Activated CD4-positive, alpha-beta T cell treated with anti-CD3 and anti-CD28 coated beads, Interleukin-2, amount 10 ng/mL, durations not matched to agents 7 days and 5 days (primary cell): ENCODE results near the gene SLC25A10. TPM values are rescaled to one million over a fixed set of nuclear protein-coding genes. Genes with fewer than 3 reads are reported as not detected.

Source experiments
- CTCF ChIA-PET: fragments of 350-600 bp; sonication (Branson Sonifier 250); formaldehyde crosslinking; loops from one replicate; lab custom pipeline; 2021; ENCODE audit warnings: antibody characterized with exemption; lab: Charles Lee
- POLR2A ChIA-PET: fragments of 350-600 bp; sonication (Branson Sonifier 250); formaldehyde crosslinking; loops from one replicate; lab custom pipeline; 2021; ENCODE audit warnings: antibody characterized with exemption; lab: Charles Lee
- DNase-seq: peaks from one replicate; pipeline ENCODE4 v3.0.0-alpha.2; 2020
- H3K27ac Mint-ChIP-seq: one replicate; pipeline ENCODE4 v1.8.0; 2021; ENCODE audit warnings: mild to moderate bottlenecking, moderate library complexity, mixed read lengths
- H3K27me3 Mint-ChIP-seq: one replicate; pipeline ENCODE4 v1.8.0; 2021; ENCODE audit warnings: mixed read lengths
- H3K36me3 Mint-ChIP-seq: one replicate; pipeline ENCODE4 v1.8.0; 2021; ENCODE audit warnings: low read depth, mixed read lengths
- H3K4me1 Mint-ChIP-seq: one replicate; pipeline ENCODE4 v1.8.0; 2021; ENCODE audit warnings: mixed read lengths
- H3K4me3 Mint-ChIP-seq: one replicate; pipeline ENCODE4 v1.8.0; 2021; ENCODE audit warnings: mild to moderate bottlenecking, moderate library complexity, mixed read lengths
- H3K9me3 Mint-ChIP-seq: one replicate; pipeline ENCODE4 v1.8.0; 2021; ENCODE audit warnings: mixed read lengths
- total RNA-seq, 2 experiments: library from RNA; stranded (reverse); gene quantifications; one replicate each; pipeline ENCODE4 v1.2.3, GENCODE V29; 2021

SLC25A10 gene
- total RNA-seq, 2 experiments from 2014 or later: 29.2 to 32.4 TPM

DNA sequence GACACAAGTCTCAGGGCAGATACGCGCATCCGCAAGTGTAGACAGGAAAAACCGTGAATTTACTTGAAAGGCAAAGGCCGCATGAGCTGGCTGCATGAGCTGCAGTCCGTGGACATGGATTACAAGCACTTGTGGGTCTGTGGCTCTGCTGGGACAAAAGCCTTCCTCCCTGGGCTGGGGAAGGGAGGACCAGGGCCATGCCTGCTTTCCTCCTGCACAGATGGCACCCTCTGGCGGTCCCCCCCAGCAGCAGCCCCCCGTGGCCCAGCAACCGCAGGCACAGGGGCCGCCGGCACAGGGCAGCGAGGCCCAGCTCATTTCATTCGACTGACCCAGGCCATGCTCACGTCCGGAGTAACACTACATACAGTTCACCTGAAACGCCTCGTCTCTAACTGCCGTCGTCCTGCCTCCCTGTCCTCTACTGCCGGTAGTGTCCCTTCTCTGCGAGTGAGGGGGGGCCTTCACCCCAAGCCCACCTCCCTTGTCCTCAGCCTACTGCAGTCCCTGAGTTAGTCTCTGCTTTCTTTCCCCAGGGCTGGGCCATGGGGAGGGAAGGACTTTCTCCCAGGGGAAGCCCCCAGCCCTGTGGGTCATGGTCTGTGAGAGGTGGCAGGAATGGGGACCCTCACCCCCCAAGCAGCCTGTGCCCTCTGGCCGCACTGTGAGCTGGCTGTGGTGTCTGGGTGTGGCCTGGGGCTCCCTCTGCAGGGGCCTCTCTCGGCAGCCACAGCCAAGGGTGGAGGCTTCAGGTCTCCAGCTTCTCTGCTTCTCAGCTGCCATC, 10.6 kb upstream of the SLC25A10 start:
- H3K9me3 Mint-ChIP-seq: no peaks in the 10 kb centered on the region
- H3K36me3 Mint-ChIP-seq: peaks cover 54% of the 10 kb centered on the region
- CTCF ChIA-PET: interaction anchor here (0.8 to 2.2 kb wide), 4 partner anchors 11 to 208 kb away, joined by 3 to 17 read pairs (median 3); partner anchors contain the start of genes ARL16, CCDC137, HGS and OXLD1
- H3K4me3 Mint-ChIP-seq: peak overlapping the region; percentile 95
- peaks cover 39% of the 10 kb centered on the region for H3K4me1 Mint-ChIP-seq
- POLR2A ChIA-PET: interaction anchor here (0.8 kb wide), 1 partner anchor 10 kb away, joined by 3 read pairs; no protein-coding TSS in a partner anchor
- H3K27ac Mint-ChIP-seq: peak overlapping the region; percentile 95
- H3K27me3 Mint-ChIP-seq: no peaks in the 10 kb centered on the region
- DNase-seq: peak; percentile 32

DNA sequence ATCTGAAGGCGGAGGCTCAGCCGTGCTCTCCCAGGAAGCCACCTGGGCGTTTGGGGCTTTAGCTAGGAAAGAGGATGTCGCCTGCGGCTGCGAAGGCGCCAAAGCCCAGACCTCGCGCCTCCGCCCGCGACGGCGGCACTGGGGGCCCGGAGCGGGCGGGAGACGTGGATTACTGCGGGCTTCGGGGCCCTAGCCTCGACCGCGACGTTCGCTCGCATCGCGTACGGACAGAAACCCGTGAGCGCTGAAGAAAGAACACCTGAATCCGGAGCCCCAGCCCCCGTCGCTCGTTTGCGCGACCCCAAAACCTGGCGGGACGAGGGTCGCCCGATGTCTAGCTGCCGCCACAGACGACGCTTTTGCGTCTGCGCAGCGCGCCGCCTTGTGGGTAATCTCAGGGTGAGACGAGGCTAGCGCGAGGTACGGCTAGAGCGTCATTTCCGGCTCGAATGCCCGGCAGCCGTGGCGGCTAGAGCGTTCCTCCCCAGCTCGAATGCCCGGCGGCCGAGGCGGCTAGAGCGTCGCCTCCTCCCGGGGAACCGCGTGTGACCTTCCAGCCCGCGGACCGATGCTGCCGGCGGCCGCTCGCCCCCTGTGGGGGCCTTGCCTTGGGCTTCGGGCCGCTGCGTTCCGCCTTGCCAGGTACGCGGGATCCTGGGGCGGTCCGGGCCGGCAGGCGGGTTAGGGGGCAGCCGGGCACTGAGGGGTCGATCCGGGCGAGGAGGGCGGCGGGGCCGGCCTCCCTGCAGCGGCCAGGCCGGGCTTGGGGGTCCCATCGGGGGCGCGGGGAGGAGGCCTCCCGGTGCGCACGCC, 8.9 kb upstream of the SLC25A10 start, which contains the start of gene MRPL12:
Gene MRPL12, plus strand, starts transcription at position 434 of the 813 bp plus-strand sequence. Its CDS starts 135 bp downstream, at position 569.
- DNase-seq: peak; percentile 92
- CTCF ChIA-PET: interaction anchor here (2.2 kb wide), 1 partner anchor 19 kb away, joined by 17 read pairs; the partner anchor contains the start of genes ARL16 and HGS
- H3K9me3 Mint-ChIP-seq: no peaks in the 10 kb centered on the region
- H3K4me3 Mint-ChIP-seq: peak within 1 kb of the TSS; percentile 95
- no peaks in the 10 kb centered on the region for H3K27me3 Mint-ChIP-seq
- H3K4me1 Mint-ChIP-seq: peaks cover 33% of the 10 kb centered on the region
- H3K36me3 Mint-ChIP-seq: peaks cover 47% of the 10 kb centered on the region
- H3K27ac Mint-ChIP-seq: peak within 1 kb of the TSS; percentile 95
- POLR2A ChIA-PET: interaction anchor here (1.4 to 1.8 kb wide), 2 partner anchors 10 to 19 kb away, joined by 3 to 11 read pairs; partner anchors contain the start of genes ARL16 and HGS

- Mint-ChIP-seq H3K36me3 (peaks cover 45% of the 10 kb centered on the region), H3K9me3 (no peaks in the 10 kb centered on the region), H3K4me3 (peak overlapping the region; percentile 79), H3K27ac (peak overlapping the region; percentile 86), H3K27me3 (no peaks in the 10 kb centered on the region), H3K4me1 (peaks cover 31% of the 10 kb centered on the region)
- ChIA-PET POLR2A (interaction anchor here (0.6 to 1.8 kb wide), 3 partner anchors 11 to 103 kb away, joined by 3 to 11 read pairs (median 4); partner anchors contain the start of genes ARL16 and HGS), CTCF (interaction anchor here (2.2 kb wide), 1 partner anchor 19 kb away, joined by 17 read pairs; the partner anchor contains the start of genes ARL16 and HGS)
- peak; percentile 37 for DNase-seq
Measured at GRCh38 chr17:81703747-81704654, 8.1 kb upstream of the SLC25A10 start.

- POLR2A ChIA-PET: no interaction called here
Measured at GRCh38 chr17:81705518-81706231, 6.4 kb upstream of the SLC25A10 start.

DNA sequence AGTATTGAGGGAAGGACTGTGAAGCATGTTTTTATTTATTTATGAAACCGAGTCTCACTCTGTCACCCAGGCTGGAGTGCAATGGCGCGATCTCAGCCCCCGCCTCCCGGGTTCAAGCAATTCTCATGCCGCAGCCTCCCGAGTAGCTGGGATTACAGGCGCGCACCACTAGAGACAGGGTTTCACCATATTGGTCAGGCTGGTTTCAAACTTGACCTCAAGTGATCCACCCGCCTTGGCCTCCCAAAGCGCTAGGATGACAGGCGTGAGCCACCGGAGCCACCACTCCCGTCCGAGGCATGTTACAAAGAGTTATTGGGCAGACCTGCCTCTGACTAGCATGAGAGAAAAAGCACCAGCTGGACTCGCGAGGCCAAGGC, 5.9 kb upstream of the SLC25A10 start:
- DNase-seq: no peak
- CTCF ChIA-PET: interaction anchor here (0.8 kb wide), 1 partner anchor 16 kb away, joined by 5 read pairs; no protein-coding TSS in a partner anchor
- Mint-ChIP-seq H3K9me3 (no peaks in the 10 kb centered on the region), H3K27me3 (no peaks in the 10 kb centered on the region), H3K27ac (no peak overlapping the region), H3K36me3 (peaks cover 36% of the 10 kb centered on the region), H3K4me3 (no peak overlapping the region), H3K4me1 (peaks cover 40% of the 10 kb centered on the region)
- POLR2A ChIA-PET: no interaction called here

More at GRCh38 chr17:81705518-81706231, 6.4 kb upstream of the SLC25A10 start:
- Mint-ChIP-seq H3K27ac (no peak overlapping the region), H3K9me3 (no peaks in the 10 kb centered on the region), H3K4me1 (peaks cover 40% of the 10 kb centered on the region), H3K27me3 (no peaks in the 10 kb centered on the region), H3K4me3 (peak overlapping the region; percentile 41), H3K36me3 (peaks cover 41% of the 10 kb centered on the region)
- CTCF ChIA-PET: interaction anchor here (0.9 kb wide), 1 partner anchor 14 kb away, joined by 3 read pairs; no protein-coding TSS in a partner anchor
- no peak for DNase-seq

GRCh38 chr17:81706757-81707624, 5.1 kb upstream of the SLC25A10 start:
- CTCF ChIA-PET: interaction anchor here (0.8 kb wide), 1 partner anchor 15 kb away, joined by 5 read pairs; no protein-coding TSS in a partner anchor
- Mint-ChIP-seq H3K27me3 (no peaks in the 10 kb centered on the region), H3K27ac (no peak overlapping the region)

GRCh38 chr17:81707725-81708646, 4.1 kb upstream of the SLC25A10 start:
- H3K4me1 Mint-ChIP-seq: peaks cover 36% of the 10 kb centered on the region
- POLR2A ChIA-PET: no interaction called here
- H3K4me3 Mint-ChIP-seq: no peak overlapping the region
- peaks cover 25% of the 10 kb centered on the region for H3K36me3 Mint-ChIP-seq
- no peaks in the 10 kb centered on the region for H3K9me3 Mint-ChIP-seq
- H3K27me3 Mint-ChIP-seq: no peaks in the 10 kb centered on the region
- no peak for DNase-seq
- CTCF ChIA-PET: no interaction called here
- no peak overlapping the region for H3K27ac Mint-ChIP-seq

More at GRCh38 chr17:81706757-81707624, 5.1 kb upstream of the SLC25A10 start:
- POLR2A ChIA-PET: no interaction called here
- H3K4me3 Mint-ChIP-seq: no peak overlapping the region
- H3K4me1 Mint-ChIP-seq: peaks cover 37% of the 10 kb centered on the region
- peaks cover 31% of the 10 kb centered on the region for H3K36me3 Mint-ChIP-seq
- DNase-seq: no peak
- no peaks in the 10 kb centered on the region for H3K9me3 Mint-ChIP-seq

DNA sequence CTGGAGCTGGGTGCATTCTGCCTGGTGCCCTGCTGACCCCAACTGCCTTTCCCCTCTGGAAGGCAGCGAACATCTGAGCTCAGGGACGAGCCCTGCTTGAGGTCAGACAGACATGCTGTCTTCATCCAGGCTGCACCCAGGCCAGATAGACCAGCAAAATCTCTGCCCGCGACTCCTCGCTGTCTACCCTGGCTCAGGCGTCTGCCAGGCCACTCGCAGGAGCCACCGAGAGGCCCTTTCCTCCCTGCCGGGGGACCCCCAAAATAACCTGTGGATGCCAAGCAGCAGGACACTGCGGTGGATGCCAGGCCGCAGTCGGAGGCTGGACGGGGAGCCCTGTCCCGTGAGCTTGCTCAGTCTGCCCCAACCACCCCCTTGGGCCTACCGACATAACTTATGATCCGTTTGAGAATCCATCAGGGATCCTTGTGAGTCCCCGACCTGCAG, 3.3 kb upstream of the SLC25A10 start:
- POLR2A ChIA-PET: no interaction called here
- CTCF ChIA-PET: interaction anchor here (1.0 to 1.3 kb wide), 2 partner anchors 13 to 45 kb away, joined by 3 read pairs; no protein-coding TSS in a partner anchor
- Mint-ChIP-seq H3K27ac (peak overlapping the region; percentile 57), H3K9me3 (no peaks in the 10 kb centered on the region), H3K4me3 (no peak overlapping the region), H3K27me3 (no peaks in the 10 kb centered on the region), H3K4me1 (peaks cover 40% of the 10 kb centered on the region), H3K36me3 (peaks cover 25% of the 10 kb centered on the region)
- DNase-seq: no peak

DNA sequence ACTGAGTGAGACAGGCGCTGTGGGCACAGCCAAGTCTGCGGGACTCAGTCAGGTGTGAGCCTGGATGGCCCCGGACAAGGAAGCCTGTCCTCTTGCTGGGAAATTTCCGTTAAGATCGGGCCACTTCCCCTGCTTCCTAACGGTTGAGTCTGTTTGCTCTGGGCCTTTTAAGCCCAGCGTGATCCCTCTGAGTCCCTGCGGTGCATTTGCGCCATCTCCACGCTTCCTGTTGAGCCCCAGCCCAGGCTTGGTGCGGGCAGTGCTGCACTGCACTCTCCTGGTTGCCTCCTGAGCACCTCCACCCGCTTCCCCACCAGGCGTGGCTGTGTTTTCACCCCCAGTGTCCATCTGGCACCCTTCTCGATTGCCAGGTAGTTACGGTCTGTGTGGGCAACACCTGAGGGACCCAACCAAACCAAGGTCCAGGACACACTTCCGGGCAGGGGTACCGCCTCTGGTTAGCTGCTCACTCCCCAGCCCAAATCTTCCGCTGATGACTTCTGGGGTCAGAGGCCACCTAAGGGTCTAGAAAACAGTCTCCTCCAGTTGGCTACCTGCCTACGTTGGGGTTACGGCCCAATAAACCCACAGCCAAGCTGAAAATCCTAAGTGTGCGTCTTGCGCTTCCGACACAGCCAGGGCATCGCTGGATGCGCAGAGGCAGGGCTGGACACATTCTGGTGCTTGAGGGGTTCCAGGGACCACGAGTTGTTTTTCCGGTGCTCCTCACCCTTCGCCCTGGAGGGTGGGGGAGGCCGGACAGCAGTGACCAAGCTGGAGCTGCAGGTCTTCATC, 1.4 kb upstream of the SLC25A10 start:
- POLR2A ChIA-PET: interaction anchor here (0.7 kb wide), 1 partner anchor 9 kb away, joined by 3 read pairs; no protein-coding TSS in a partner anchor
- Mint-ChIP-seq H3K4me1 (peaks cover 32% of the 10 kb centered on the region), H3K9me3 (no peaks in the 10 kb centered on the region), H3K36me3 (peaks cover 16% of the 10 kb centered on the region), H3K27ac (peak overlapping the region; percentile 90), H3K4me3 (peak overlapping the region; percentile 69), H3K27me3 (no peaks in the 10 kb centered on the region)
- CTCF ChIA-PET: interaction anchor here (0.9 kb wide), 1 partner anchor 14 kb away, joined by 3 read pairs; no protein-coding TSS in a partner anchor
- peak; percentile 42 for DNase-seq
